DMS53 treated with DMSO at 0.1 percent for 48 hours (cell line): ENCODE measurements around the gene TPCN1.
A peak's percentile ranks its signal among the peaks of the same experiment; 100 is the strongest.
"Not testable (repeated sequence)": the region's sequence is repeated elsewhere in the genome, so short reads cannot be mapped to it uniquely, and the experiment has no call there.

Experiments
- DNase-seq: peaks from one replicate; lab custom pipeline; 2025; ENCODE audit not compliant: unreplicated experiment; lab: John Stamatoyannopoulos, UW

The TPCN1 gene

DNA sequence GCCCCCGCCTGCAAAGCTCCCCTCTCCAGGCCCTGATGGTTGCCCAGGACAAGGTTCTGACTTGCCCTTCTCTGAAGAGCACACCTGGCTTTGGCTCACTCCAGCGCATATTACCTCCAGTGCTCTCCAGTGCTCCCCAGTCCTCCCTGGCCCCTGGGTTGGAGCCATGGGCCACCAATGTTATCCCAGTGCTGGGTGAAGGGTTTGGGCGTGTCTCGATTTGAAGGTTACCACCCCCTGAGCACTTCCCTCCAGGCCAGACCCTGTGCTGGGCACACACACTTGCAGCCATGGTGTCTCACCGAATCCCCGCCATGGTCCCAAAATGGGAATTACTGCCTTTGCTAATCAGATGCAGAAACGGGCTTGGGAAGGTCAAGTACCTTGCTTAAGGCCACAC is 24.7 kb upstream of the TPCN1 start:
- no peak for DNase-seq

- DNase-seq: peak; percentile 74
Measured at GRCh38 chr12:113196990-113197389, 24.3 kb upstream of the TPCN1 start.

DNA sequence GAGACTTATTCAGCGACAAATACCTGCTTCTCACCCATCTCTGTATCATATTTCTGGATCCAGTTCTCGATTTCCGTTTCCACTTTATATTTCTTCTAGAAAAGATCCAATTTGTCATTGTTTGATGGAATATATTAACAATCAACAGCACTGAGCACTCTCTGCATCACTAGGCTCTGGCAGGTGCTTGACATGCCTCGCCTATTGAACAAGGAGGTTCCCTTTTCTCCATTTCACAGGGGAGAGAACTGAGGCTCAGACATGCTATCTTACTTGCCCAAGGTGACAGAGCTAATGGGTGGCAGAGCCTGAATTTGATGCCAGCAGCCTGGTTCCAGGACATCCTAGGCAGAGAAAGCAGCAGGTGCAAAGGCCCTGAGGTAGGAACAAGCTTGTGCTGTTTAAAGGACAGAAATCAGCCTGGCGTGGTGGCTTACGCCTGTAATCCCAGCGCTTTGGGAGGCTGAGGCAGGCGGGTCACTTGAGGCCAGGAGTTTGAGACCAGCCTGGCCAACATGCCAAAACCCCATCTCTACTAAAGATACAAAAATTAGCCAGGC is 23.7 kb upstream of the TPCN1 start:
- no peak for DNase-seq

DNA sequence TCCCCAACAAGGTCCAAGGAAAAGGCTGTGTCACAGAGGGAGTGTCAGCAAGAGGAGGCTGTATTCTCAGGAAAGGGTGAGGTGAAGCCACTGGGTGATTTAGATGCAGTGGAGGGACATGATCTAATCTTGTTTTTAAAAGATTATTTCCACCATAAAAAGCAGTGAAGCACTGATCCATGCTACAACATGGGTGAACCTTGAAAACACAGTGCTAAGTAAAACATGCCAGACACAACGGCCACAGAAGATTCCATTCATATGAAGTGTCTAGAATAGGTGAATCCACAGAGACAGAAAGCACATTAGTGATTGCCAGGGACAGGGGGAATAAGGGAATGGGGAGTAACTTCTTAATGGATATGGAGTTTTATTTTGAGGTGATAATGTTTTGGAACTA is 23.0 kb upstream of the TPCN1 start:
- DNase-seq: no peak

- no peak for DNase-seq
Measured at GRCh38 chr12:113200021-113200797, 21.1 kb upstream of the TPCN1 start.

DNA sequence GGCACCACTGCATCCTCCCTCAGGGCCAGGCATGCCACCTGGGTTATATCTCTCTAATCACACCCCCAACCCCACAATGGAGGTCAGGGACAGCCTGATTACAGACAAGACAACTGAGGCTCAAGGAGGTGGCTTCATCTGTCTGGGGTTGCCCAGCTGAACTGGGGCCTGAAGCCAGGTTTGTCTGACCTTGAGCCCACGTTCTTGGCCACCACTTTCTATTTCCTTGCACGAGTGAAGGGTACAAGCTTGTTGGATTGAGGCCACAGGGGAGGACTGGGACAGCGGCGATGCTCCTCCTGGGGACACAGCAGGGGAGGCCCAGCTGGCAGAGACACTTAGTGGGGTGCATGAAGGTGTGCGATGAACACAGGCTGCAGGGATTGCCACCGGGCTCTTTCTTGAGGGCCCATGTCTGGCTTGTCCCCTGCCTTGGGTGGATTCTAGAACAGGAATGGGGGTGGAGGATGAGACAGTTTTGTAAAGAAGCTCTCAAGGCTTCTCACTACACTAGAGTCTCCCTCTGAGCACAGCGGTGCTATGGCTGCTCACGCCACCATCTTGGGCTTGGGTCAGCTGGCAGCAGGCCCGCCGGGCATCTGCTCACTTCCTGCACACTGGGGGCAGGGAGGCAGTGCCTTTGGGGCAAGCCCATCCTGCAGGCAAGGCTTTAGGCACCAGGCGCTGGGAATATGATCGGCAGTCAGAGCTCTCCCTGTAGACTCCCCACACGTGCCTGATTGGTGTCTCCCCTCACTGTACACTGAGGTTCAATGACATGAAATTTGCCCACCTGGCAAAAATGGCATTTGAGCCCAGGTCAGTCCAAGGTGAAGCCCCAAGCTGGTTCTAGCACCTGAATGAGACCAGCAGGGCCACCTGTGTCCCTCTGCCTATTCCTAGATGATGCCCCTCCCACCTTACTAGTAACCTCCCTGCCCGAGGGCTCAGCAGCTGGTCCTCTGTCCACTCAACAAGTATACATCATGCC is 19.8 kb upstream of the TPCN1 start:
- no peak for DNase-seq

GRCh38 chr12:113202300-113203075 is 18.8 kb upstream of the TPCN1 start:
- DNase-seq: no peak

DNA sequence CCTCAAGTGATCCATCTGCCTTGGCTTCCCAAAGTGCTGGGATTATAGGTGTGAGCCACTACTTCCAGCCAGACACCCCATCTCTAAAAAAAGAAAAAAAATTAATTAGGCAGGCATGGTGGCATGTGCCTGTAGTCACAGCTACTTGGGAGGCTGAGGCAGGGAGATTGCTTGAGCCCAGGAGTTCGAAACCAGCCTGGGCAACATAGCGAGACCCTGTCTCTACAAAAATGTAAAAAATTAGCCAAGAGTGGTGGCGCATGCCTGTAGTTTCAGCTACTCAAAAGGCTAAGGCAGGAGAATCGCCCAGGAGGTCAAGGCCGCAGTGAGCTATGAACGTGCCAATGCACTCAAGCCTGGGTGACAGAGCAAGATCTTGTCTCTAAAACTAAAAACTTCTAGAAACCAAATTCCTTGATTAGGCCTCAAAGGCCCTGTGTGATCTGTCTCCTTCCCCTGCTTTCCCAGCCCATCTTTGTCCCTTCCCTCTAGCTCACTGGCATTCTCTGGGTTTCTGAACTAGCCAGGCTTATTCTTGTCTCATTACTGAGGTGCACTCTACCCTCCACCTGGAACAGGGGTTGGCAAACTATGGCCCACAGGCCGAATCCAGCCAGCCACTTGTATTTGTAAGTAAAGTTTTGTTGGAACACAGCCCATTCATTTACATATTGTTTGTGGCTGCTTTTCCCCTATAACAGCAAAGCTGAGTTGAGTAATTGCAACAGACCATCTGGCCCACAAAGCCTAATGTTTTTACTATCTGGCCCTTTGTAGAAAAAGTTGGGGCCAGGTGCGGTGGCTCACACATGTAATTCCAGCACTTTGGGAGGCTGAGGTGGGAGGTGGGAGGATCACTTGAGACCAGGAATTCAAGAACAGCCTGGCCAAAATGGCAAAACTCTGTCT is 17.2 kb upstream of the TPCN1 start:
- no peak for DNase-seq

GRCh38 chr12:113204804-113205203 is 16.5 kb upstream of the TPCN1 start:
- DNase-seq: no peak

DNA sequence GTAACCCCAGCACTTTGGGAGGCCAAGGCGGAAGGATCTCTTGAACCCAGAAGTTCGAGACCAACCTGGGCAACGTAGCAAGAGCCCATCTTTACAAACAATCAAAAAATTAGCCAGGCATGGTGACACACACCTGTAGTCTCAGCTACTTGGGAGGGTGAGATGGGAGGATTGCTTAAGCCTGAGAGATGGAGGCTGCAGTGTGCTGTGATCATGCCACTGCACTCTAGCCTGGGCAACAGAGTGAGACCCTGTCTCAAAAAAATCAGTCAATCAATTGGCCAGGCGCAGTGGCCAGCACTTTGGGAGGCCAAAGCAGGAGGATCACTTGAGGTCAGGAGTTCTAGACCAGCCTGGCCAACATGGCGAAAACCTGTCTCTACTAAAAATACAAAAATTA is 14.5 kb upstream of the TPCN1 start:
- not testable (repeated sequence) for DNase-seq

GRCh38 chr12:113207613-113208040 is 13.6 kb upstream of the TPCN1 start:
- no peak for DNase-seq

- DNase-seq: no peak
Measured at GRCh38 chr12:113208041-113208934, 13.0 kb upstream of the TPCN1 start.

DNA sequence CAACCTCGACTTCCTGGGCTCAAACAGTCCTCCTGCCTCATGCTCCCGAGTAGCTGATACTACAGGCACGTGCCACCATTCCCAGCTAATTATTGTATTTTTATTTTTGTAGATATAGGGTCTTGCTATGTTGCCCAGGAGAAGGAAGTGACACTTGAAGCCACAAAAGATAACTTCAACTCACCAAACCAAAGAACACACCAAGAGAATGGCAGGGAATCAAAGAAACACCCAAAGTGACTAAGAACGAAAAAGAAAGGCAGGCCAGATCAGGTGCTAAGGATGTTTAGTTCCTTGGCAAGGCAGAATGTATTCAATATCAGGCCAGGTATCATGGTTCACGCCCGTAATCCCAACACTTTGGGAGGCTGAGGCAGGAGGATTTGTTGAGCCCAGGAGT is 10.1 kb upstream of the TPCN1 start:
- DNase-seq: no peak

DNA sequence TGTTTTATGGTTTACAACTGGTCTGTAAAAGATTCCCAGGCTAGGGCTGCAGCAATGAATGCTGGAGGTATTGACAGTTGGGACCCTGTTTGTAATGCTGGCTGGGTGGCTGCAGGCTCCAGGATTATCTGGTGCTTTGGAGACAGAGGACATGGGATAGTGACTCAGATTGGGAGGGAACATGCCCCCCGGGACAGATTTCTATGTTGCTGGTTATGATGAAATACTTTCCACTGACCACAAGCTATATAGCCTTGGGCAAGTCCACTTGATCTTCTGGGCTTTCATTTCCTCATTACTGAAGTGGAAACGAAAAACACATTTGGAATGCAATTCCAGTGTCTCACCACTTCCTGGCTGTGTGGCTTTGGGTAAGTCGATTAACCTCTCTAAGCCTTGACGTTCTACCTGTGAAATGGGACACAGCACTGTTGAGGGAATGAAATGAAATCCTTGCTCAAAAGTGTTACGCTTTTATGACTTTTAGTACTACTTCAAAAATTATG is 6.3 kb upstream of the TPCN1 start:
- DNase-seq: no peak

GRCh38 chr12:113216027-113216426 is 5.2 kb upstream of the TPCN1 start:
- DNase-seq: no peak

GRCh38 chr12:113220593-113221180 is 577 bp upstream of the TPCN1 start:
- peak; percentile 74 for DNase-seq

DNA sequence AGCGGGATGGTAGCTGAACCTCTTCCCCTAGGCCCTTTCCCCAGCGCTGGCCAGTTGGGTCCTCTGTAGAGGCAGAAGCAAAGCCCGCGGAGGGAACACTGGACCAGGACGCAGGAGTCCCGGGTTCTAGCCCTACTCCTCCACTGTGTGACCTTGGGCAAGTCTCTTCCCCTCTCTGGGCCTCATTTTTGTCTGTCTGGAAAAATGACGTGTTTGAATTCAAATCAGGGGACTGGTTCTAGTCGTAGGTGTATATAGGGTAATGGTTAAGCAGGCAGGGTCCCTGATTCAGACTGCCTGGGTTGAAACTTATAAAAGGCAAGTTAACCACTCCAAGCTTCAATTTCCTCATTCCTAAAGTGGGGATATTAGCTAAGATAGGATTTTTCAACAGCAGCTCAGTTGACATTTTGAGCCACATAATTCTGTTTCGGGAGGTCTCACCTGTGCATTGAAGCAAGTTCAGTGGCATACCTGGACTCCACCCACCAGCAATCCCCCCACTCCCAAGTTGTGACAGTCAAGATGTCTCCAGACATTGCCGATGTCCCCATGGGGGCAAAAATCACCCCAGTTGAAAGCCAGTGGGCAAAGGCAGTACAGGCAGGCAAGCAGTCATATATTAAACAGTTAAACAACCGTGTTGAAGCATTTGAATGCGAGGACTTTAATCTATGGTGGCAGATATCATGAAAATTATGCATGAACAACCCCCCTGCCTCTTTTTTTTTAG is 899 bp downstream of the TPCN1 start:
- no peak for DNase-seq
